Transverse colon (tissue), 4 donors: ENCODE measurements around the gene WWOX. TPM values are rescaled to one million over a fixed set of nuclear protein-coding genes. Genes with fewer than 3 reads are reported as not detected.

ENCODE experiments used
- DNase-seq: peaks from one replicate; pipeline ENCODE4 v3.0.0-alpha.2; 2019
- H3K27ac ChIP-seq, 4 donors: fragments of 200-600 bp; sonication (generic); 2 replicates each; pipeline ENCODE4 v1.5.1; 2016 to 2018; ENCODE audit warnings: inconsistent platforms in 4 of 4
- H3K27me3 ChIP-seq: fragments of 200-600 bp; sonication (generic); 2 replicates; pipeline ENCODE4 v1.5.1; 2017; ENCODE audit warnings: inconsistent platforms
- H3K36me3 ChIP-seq, 4 donors: fragments of 200-600 bp; sonication (generic); 2 replicates each; pipeline ENCODE4 v1.5.1; 2017 to 2019; ENCODE audit warnings: inconsistent platforms in 4 of 4
- H3K4me1 ChIP-seq, 4 donors: fragments of 200-600 bp; sonication (generic); 2 replicates each; pipeline ENCODE4 v1.5.1; 2017 to 2020; ENCODE audit warnings: inconsistent platforms in 4 of 4
- H3K4me3 ChIP-seq, 4 donors: fragments of 200-600 bp; sonication (generic); 1 replicate in 1 of 4; 2 replicates in 3 of 4; pipeline versions ENCODE4 v1.5.1 to v1.6.1; 2017 to 2019; ENCODE audit warnings: inconsistent platforms in 4 of 4
- H3K9me3 ChIP-seq, 2 donors: fragments of 200-600 bp; sonication (generic); 2 replicates each; pipeline ENCODE4 v1.5.1; 2017 to 2019; ENCODE audit warnings: inconsistent platforms in 2 of 2
- CTCF ChIP-seq, 5 experiments: fragments of 200-600 bp in 3 of 5; fragments of 450-650 bp in 2 of 5; sonication (generic) in 3 of 5; IDR thresholded peaks; 1 replicate in 2 of 5; 2 replicates in 3 of 5; pipeline ENCODE4 v1.5.1; 2016 to 2017; ENCODE audit warnings: antibody characterized with exemption in 5 of 5, inconsistent platforms in 3 of 5, mild to moderate bottlenecking in 2 of 5, moderate library complexity in 1 of 5
- EP300 ChIP-seq: sonication (generic); formaldehyde crosslinking; IDR thresholded peaks from one replicate; pipeline ENCODE4 v1.6.1; 2017; ENCODE audit warnings: antibody characterized with exemption, low read depth
- POLR2A ChIP-seq: fragments of 450-650 bp; IDR thresholded peaks from one replicate; pipeline ENCODE4 v1.6.1; 2016; ENCODE audit warnings: antibody characterized with exemption, mild to moderate bottlenecking, moderate library complexity
- POLR2AphosphoS5 ChIP-seq, 3 donors: sonication (generic); formaldehyde crosslinking; IDR thresholded peaks; one replicate each; pipeline ENCODE4 v1.6.1; 2016; ENCODE audit warnings: antibody characterized with exemption in 3 of 3
- WGBS, 2 donors: methylation state at CpG; one replicate each; pipeline ENCODE4 v1.1.5; 2018; ENCODE audit warnings: low coverage in 1 of 2; 5-methylcytosine and 5-hydroxymethylcytosine counted together
- in situ Hi-C, 4 donors: fragments of 200-750 bp; cut with MboI; loops; one replicate each; pipeline versions ENCODE4 v1.15.0 to v1.15.1; 2017; ENCODE audit warnings: low sequenced_read_pairs in 3 of 4, low pct_ligation_motif_present in 1 of 4, low pct_unique_long_range_greater_than_20kb in 1 of 4
- intact Hi-C: fragments of 100-400 bp; cut with DNase I; formaldehyde crosslinking; loops from one replicate; pipeline ENCODE4 v1.15.1; 2023; ENCODE audit warnings: low total_unique reads
- total RNA-seq, 4 donors: library from RNA; depleted of rRNA; stranded (reverse); fragments of >200 nt; gene quantifications; one replicate each; pipeline ENCODE4 v1.1.0, GENCODE V29; 2016

WWOX gene
- total RNA-seq, 4 donors from 2014 or later, result 11.2 to 53.8 (median 24.8) TPM

- 72 to 74% methylated on average over 9 of the region's 9 CpGs for WGBS, 2 donors
- no peaks in the 10 kb centered on the region for H3K36me3 ChIP-seq
- no peak for DNase-seq
- TF ChIP-seq EP300 (no peak), POLR2AphosphoS5 (IDR thresholded peaks at IDR 0.05) (no peak), CTCF (IDR thresholded peaks at IDR 0.05) (no peak), POLR2A (no peak)
- H3K9me3 ChIP-seq, result no peaks in the 10 kb centered on the region
- no peaks in the 10 kb centered on the region for H3K4me1 ChIP-seq
- in situ Hi-C loops (no loop called here), intact Hi-C loops (no loop called here)
- H3K27ac ChIP-seq, result no peak overlapping the region
- H3K4me3 ChIP-seq, result no peak overlapping the region
- no peaks in the 10 kb centered on the region for H3K27me3 ChIP-seq
Measured at GRCh38 chr16:78538292-78538691, 438.8 kb downstream of the WWOX start.

GRCh38 chr16:78538919-78539318, 439.5 kb downstream of the WWOX start:
- no peak for DNase-seq
- no peak for TF ChIP-seq EP300
- TF ChIP-seq POLR2A, result no peak
- no peak for TF ChIP-seq POLR2AphosphoS5 (IDR thresholded peaks at IDR 0.05)
- TF ChIP-seq CTCF (IDR thresholded peaks at IDR 0.05), result no peak
- no peaks in the 10 kb centered on the region for H3K36me3 ChIP-seq
- intact Hi-C loops (no loop called here), in situ Hi-C loops (no loop called here)
- no peaks in the 10 kb centered on the region for H3K4me1 ChIP-seq
- H3K27me3 ChIP-seq, result no peaks in the 10 kb centered on the region
- no peak overlapping the region for H3K27ac ChIP-seq
- no peak overlapping the region for H3K4me3 ChIP-seq
- WGBS, 2 donors, result 92 to 100% methylated on average over 2 to 3 of the region's 3 CpGs
- H3K9me3 ChIP-seq, result no peaks in the 10 kb centered on the region

GRCh38 chr16:78542419-78542818, 443.0 kb downstream of the WWOX start:
- in situ Hi-C loops, result no loop called here
- Histone ChIP-seq H3K27me3 (no peaks in the 10 kb centered on the region), H3K9me3 (no peaks in the 10 kb centered on the region), H3K27ac (no peak overlapping the region), H3K4me1 (no peaks in the 10 kb centered on the region), H3K36me3 (no peaks in the 10 kb centered on the region), H3K4me3 (no peak overlapping the region)
- intact Hi-C loops, result no loop called here
- 81 to 91% methylated on average over 7 of the region's 7 CpGs for WGBS, 2 donors
- DNase-seq, result no peak
- TF ChIP-seq POLR2AphosphoS5 (IDR thresholded peaks at IDR 0.05), result no peak
- TF ChIP-seq CTCF (IDR thresholded peaks at IDR 0.05), result no peak
- no peak for TF ChIP-seq POLR2A
- TF ChIP-seq EP300, result no peak

- DNase-seq, result no peak
- in situ Hi-C loops, result no loop called here
- Histone ChIP-seq H3K4me1 (no peaks in the 10 kb centered on the region), H3K36me3 (no peaks in the 10 kb centered on the region), H3K27ac (no peak overlapping the region), H3K9me3 (no peaks in the 10 kb centered on the region), H3K4me3 (no peak overlapping the region), H3K27me3 (no peaks in the 10 kb centered on the region)
- 69 to 100% methylated on average over 1 to 7 of the region's 7 CpGs for WGBS, 2 donors
- TF ChIP-seq CTCF (IDR thresholded peaks at IDR 0.05) (no peak), EP300 (no peak), POLR2A (no peak), POLR2AphosphoS5 (IDR thresholded peaks at IDR 0.05) (no peak)
- intact Hi-C loops, result no loop called here
Measured at GRCh38 chr16:78543023-78543422, 443.6 kb downstream of the WWOX start.
